GM18873 (cell line): ENCODE data around the gene PHYHD1.
"Not testable (repeated sequence)": the region's sequence is repeated elsewhere in the genome, so short reads cannot be mapped to it uniquely, and the experiment has no call there.

Experiments
- ATAC-seq: cut with Tn5 transposase; IDR thresholded peaks from one replicate; pipeline ENCODE4 v1.9.1; 2021; ENCODE audit warnings: mild to moderate bottlenecking, moderate library complexity, moderate number of reproducible peaks; ENCODE audit not compliant: unreplicated experiment, low FRiP score

The PHYHD1 gene

GRCh38 chr9:128918921-128919320 lies 1.9 kb upstream of the PHYHD1 start:
- ATAC-seq = no peak

GRCh38 chr9:128919402-128920089 lies 1.2 kb upstream of the PHYHD1 start:
- ATAC-seq = no peak

GRCh38 chr9:128921881-128922763 lies 1.3 kb downstream of the PHYHD1 start:
- no peak for ATAC-seq

- ATAC-seq = no peak
Observed at GRCh38 chr9:128923493-128923883, 2.7 kb downstream of the PHYHD1 start.

- ATAC-seq = no peak
Observed at GRCh38 chr9:128927731-128928411, 7.1 kb downstream of the PHYHD1 start.

GRCh38 chr9:128928624-128929023 lies 7.8 kb downstream of the PHYHD1 start:
- no peak for ATAC-seq

GRCh38 chr9:128929560-128929959 lies 8.8 kb downstream of the PHYHD1 start:
- ATAC-seq = no peak

GRCh38 chr9:128933731-128934130 lies 12.9 kb downstream of the PHYHD1 start:
- no peak for ATAC-seq

- ATAC-seq = no peak
Observed at GRCh38 chr9:128936171-128936865, 15.5 kb downstream of the PHYHD1 start.

GRCh38 chr9:128937310-128938165 lies 16.8 kb downstream of the PHYHD1 start:
- no peak for ATAC-seq

- ATAC-seq = no peak
Observed at GRCh38 chr9:128940271-128940921, 19.6 kb downstream of the PHYHD1 start.

GRCh38 chr9:128940946-128941755 lies 20.4 kb downstream of the PHYHD1 start:
- no peak for ATAC-seq

GRCh38 chr9:128943832-128944620 lies 23.2 kb downstream of the PHYHD1 start:
- no peak for ATAC-seq

GRCh38 chr9:128944966-128945365 lies 24.2 kb downstream of the PHYHD1 start:
- not testable (repeated sequence) for ATAC-seq

GRCh38 chr9:128945798-128946501 lies 25.2 kb downstream of the PHYHD1 start:
- no peak for ATAC-seq

GRCh38 chr9:128946571-128947276 lies 25.9 kb downstream of the PHYHD1 start:
- no peak for ATAC-seq

GRCh38 chr9:128947277-128947526 lies 26.4 kb downstream of the PHYHD1 start:
- no peak for ATAC-seq
